Adrenal gland (tissue), 5 donors: ENCODE data around the gene IL3RA.

Experiments
- POLR2A ChIP-seq, 2 donors: fragments of 450-650 bp; IDR thresholded peaks; one replicate each; pipeline ENCODE4 v1.6.1; 2017; ENCODE audit warnings: antibody characterized with exemption in 2 of 2, mild to moderate bottlenecking in 2 of 2, moderate library complexity in 1 of 2
- TF ChIP-seq, protein P1 (sequence below), 6 experiments: fragments of 450-650 bp in 4 of 6; fragments of 200-600 bp in 2 of 6; sonication (generic) in 1 of 6; IDR thresholded peaks; 1 replicate in 5 of 6; 2 replicates in 1 of 6; pipeline versions ENCODE4 v1.5.1 to v1.8.0; 2016 to 2021; ENCODE audit warnings: antibody characterized with exemption in 6 of 6, mild to moderate bottlenecking in 2 of 6, moderate library complexity in 1 of 6
- donor health status: DM: no; HTN: no; CAD: no.

DNA sequence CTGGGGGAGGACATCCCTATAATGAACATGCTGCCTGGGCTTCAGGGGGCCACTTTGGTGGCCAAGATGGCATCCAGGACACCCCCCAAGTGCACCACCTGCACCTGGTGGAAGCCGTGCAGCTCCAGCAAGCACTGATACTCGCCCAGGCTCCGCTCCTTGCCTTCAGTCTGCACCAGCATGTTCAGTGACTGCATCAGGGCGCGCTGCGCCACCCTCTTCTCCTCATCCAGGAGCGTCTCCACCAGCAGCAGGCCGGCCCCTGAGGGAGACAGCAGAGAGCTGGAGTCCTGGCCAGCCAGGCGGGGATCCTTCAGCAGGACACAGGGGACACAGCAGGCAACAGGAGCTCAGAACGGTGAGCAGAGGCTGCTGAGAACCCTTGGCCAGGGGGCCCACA lies 66.6 kb downstream of the IL3RA start:
- TF ChIP-seq, protein P1, sequence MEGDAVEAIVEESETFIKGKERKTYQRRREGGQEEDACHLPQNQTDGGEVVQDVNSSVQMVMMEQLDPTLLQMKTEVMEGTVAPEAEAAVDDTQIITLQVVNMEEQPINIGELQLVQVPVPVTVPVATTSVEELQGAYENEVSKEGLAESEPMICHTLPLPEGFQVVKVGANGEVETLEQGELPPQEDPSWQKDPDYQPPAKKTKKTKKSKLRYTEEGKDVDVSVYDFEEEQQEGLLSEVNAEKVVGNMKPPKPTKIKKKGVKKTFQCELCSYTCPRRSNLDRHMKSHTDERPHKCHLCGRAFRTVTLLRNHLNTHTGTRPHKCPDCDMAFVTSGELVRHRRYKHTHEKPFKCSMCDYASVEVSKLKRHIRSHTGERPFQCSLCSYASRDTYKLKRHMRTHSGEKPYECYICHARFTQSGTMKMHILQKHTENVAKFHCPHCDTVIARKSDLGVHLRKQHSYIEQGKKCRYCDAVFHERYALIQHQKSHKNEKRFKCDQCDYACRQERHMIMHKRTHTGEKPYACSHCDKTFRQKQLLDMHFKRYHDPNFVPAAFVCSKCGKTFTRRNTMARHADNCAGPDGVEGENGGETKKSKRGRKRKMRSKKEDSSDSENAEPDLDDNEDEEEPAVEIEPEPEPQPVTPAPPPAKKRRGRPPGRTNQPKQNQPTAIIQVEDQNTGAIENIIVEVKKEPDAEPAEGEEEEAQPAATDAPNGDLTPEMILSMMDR (IDR thresholded peaks at IDR 0.05) = no peak
- TF ChIP-seq POLR2A (IDR thresholded peaks at IDR 0.05) = no peak
